GM19023 (cell line): ENCODE results near the gene FSIP2.
"Not testable (repeated sequence)": the region's sequence is repeated elsewhere in the genome, so short reads cannot be mapped to it uniquely, and the experiment has no call there.

Experiments used
- ATAC-seq: cut with Tn5 transposase; IDR thresholded peaks from one replicate; pipeline ENCODE4 v1.9.1; 2021; ENCODE audit warnings: mild to moderate bottlenecking, moderate library complexity; ENCODE audit not compliant: unreplicated experiment

Gene FSIP2

GRCh38 chr2:185806783-185807182 is 68.2 kb downstream of the FSIP2 start:
- no peak for ATAC-seq

GRCh38 chr2:185807351-185807750 is 68.7 kb downstream of the FSIP2 start:
- ATAC-seq = no peak

DNA sequence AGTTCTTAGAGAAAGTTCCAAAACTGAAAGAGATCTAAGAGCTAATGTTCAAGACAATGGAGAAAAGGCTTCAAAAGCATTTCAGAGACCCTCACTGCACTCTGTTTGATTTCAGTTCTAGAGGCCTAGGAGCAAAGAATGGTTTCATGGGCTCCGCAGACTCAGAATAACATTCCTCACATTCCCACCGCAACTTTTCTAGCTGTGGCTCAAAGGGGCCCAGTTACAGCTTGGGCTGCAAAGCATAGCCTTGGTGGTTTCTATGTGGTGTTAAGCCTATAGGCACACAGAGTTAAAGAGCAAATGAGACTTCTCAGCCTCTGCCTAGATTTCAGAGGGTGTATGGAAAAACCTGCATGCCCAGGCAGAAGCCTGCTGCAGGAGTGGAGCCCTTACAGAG is 73.0 kb downstream of the FSIP2 start:
- ATAC-seq = no peak

GRCh38 chr2:185813707-185814106 is 75.1 kb downstream of the FSIP2 start:
- ATAC-seq = no peak

GRCh38 chr2:185817991-185818390 is 79.4 kb downstream of the FSIP2 start:
- no peak for ATAC-seq

DNA sequence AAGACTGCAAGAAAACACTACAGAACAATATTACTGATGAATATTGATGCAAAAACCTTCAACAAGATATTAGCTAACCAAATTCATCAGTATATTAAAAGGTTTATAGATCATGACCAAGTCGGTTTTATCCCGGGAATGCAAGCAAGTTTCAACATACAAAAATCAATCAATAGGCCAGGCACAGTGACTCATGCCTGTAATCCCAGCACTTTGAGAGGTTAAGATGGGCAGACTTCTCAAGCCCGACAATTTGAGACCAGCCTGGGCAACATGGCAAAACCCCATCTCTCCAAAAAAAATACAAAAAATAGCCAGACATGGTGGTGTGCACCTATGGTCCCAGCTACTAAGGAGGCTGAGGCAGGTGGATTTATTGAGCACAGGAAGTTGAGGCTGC is 82.9 kb downstream of the FSIP2 start:
- ATAC-seq = no peak

DNA sequence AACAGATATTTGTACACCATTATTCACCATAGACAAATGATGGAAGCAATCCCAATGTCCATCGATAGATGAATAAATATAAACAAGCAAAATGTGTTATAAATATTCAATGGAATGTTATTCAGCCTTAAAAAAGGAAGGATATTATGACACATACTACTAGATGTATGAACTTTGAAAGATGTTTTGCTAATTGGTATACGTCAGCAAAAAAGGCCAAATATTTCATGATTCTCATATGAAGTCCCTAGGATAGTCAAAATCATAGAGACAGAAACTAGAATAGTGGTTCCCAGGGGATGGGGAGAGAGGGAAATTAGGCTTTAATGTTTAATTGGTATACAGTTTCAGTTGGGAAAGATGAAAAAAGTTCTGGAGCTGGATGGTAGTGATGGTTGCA is 85.2 kb downstream of the FSIP2 start:
- ATAC-seq = no peak

- no peak for ATAC-seq
Measured at GRCh38 chr2:185825557-185825956, 87.0 kb downstream of the FSIP2 start.

DNA sequence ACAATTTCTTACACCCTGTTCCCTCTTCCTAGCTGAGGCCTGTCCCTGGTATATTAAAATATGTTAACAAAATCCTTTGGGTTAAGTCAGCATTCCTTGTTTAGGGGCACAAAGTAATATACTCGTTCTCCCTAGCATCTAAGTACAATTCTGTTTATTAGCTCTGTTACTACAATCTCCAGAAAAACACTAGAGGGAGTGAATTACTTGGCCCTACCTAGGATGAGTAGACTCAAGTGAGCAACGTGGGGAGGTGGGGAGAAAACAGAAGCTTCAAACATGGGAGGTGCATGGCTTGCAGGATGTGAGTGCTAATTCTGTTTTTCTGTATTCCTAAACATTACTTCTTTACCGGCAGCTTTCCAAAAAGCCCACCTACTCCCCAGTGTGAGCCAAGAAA is 89.7 kb downstream of the FSIP2 start:
- no peak for ATAC-seq

- ATAC-seq = no peak
Measured at GRCh38 chr2:185833864-185834263, 95.3 kb downstream of the FSIP2 start.

GRCh38 chr2:185835974-185836373 is 97.4 kb downstream of the FSIP2 start:
- ATAC-seq = no peak

- no peak for ATAC-seq
Measured at GRCh38 chr2:185854885-185855284, 116.3 kb downstream of the FSIP2 start.

- no peak for ATAC-seq
Measured at GRCh38 chr2:185857691-185858090, 119.1 kb downstream of the FSIP2 start.

DNA sequence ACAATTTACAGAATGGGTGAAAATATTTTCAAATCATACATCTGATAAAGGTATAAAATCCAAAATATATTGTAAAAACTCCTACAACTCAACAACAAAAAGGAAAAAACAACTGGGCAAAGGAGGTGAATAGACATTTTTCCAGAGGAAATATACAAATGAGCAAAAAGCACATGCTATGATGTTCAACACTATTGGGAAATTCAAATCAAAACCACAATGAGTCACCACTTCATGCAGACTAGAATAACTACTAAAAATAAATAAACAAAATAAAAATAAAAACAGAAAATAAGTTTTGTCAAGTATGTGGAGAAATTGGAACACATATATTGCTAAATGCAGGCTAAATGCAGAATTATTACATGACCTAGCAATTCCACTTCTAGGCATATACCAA is 120.9 kb downstream of the FSIP2 start:
- ATAC-seq = no peak

DNA sequence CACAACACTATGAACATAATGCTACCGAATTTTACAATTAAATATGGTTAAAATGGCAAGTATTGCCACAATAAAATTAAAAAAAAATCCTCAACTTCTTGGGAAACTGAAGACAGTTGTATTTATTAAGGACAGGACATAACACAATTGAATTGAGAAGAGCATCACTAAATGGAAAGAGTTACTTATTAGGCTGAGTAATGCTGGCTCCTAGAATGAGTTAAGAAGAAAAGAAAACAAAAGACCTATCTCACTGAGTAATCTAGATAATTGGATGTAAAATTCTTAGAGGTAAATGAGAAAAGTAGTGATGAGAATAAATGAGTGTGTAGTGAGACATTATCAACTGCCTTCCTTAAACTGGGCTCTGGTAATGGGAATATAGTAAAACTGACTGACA is 121.7 kb downstream of the FSIP2 start:
- ATAC-seq = no peak

DNA sequence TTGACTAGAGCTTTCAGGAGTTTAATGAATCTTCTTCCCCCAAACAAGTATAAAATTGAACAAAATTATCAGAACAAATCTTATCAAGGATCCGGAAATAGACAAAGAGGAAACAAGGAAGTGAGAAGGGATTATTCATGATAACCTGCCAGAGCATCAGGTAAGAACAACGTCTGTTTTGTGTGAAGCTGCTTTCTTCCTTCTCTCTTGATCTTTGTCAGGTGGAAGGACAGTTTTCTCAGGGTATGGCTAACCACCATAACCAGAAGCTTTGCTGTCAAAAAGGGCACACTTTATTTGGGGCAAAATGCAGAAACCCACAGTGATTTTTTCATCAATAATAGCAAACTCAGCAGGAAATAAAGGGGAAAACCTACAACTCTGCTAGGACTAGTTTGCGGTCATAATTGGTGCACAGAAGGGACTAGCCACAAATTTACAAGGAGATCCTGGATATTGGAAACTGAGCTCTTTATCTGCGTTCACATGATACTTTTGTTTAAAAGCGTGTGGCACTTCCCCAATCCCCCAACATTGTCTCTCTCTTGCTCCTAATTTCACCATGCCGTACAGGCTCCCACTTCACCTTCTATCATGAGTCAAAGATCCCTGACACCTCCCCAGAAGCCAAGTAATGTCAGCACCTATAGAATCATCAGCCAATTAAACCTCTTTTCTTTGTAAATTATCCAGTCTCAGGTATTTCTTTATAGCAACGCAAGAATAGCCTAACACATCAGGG is 124.2 kb downstream of the FSIP2 start:
- no peak for ATAC-seq

DNA sequence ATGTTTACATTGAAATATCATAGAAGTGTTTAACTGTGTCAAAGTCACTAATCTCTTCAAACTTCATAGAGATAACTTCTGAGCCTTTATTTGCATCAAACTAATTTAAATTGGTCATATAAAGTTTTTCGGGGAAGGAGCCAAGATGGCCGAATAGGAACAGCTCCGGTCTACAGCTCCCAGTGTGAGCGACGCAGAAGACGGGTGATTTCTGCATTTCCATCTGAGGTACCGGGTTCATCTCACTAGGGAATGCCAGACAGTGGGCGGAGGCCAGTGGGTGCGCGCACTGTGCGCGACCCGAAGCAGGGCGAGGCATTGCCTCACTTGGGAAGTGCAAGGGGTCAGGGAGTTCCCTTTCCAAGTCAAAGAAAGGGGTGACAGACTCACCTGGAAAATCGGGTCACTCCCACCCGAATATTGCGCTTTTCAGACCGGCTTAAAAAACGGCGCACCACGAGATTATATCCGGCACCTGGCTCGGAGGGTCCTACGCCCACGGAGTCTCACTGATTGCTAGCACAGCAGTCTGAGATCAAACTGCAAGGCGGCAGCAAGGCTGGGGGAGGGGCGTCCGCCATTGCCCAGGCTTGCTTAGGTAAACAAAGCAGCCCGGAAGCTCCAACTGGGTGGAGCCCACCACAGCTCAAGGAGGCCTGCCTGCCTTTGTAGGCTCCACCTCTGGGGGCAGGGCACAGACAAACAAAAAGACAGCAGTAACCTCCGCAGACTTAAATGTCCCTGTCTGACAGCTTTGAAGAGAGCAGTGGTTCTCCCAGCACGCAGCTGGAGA is 126.1 kb downstream of the FSIP2 start:
- ATAC-seq = not testable (repeated sequence)

DNA sequence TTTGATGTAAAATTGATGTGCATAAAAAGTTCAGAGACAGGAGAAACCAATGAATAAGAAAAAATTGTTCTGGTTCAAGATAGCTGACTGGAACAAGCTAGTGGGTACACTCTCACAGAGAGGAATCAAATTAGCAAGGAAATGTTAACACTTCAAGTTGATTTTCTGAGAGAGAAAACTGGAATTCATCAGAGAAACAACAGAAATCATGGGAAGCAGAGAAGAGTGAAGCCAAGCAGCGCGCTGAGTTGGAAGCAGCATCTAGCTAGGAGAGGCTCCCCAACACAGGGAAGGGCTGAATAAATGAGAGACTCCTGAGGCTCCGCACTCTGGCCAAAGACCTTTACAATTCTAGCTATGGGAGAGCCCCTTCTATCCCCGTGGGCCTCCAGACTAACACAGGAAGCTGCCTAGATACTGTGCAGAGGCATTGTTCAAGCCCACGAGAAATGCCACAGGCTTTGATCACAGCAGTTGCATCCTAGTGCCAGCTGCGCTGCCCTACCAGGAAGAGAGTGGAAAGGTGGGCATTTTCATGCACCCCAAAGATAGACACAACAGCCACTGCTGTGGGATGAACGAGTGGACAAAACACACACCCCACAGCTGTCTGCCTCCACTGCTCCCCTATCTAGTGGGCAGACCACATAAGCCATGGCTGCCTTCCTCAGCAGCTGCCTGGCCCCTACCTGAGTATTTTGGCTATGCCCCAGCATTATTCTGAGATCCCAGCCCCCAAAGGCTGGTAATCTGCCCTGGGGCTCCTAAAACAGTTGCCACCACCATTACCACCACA is 136.7 kb downstream of the FSIP2 start:
- ATAC-seq = no peak

- ATAC-seq = no peak
Measured at GRCh38 chr2:185876234-185876633, 137.6 kb downstream of the FSIP2 start.

GRCh38 chr2:185880396-185880795 is 141.8 kb downstream of the FSIP2 start:
- ATAC-seq = no peak
